GM12872 (cell line): ENCODE results near the gene CAPN12.

Experiments
- TF ChIP-seq, protein P1 (sequence below): IDR thresholded peaks from 3 replicates; pipeline ENCODE4 v1.5.1; 2011; ENCODE audit warnings: low read depth, mild to moderate bottlenecking, low read length, moderate library complexity; ENCODE audit not compliant: insufficient read depth

The CAPN12 gene

DNA sequence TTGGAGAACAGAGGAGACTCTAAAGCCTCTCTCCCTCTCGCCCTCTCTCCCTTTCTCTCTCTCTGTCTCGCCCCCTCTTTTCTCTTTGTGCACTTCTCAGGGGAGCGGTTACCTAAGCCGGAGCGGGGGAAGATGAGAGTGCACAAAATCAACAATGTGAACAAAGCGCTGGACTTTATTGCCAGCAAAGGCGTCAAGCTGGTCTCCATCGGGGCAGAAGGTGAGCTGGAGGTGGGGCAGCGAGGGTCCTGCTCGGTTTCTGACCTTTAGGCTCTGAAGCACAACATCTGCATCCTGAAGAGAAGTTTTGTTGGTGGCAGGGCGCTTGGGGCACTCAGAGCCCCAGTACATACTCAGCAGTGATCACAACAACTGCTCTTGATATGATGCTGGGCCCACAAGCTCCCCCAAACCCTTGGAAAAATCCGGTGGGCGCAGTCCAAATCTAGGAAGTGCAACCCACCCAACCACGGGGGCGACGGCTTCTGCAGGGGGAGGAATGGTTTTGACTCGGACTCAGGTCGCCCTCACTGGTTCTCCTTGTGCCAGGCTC is 43.3 kb downstream of the CAPN12 start:
- TF ChIP-seq, protein P1, sequence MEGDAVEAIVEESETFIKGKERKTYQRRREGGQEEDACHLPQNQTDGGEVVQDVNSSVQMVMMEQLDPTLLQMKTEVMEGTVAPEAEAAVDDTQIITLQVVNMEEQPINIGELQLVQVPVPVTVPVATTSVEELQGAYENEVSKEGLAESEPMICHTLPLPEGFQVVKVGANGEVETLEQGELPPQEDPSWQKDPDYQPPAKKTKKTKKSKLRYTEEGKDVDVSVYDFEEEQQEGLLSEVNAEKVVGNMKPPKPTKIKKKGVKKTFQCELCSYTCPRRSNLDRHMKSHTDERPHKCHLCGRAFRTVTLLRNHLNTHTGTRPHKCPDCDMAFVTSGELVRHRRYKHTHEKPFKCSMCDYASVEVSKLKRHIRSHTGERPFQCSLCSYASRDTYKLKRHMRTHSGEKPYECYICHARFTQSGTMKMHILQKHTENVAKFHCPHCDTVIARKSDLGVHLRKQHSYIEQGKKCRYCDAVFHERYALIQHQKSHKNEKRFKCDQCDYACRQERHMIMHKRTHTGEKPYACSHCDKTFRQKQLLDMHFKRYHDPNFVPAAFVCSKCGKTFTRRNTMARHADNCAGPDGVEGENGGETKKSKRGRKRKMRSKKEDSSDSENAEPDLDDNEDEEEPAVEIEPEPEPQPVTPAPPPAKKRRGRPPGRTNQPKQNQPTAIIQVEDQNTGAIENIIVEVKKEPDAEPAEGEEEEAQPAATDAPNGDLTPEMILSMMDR: no peak

DNA sequence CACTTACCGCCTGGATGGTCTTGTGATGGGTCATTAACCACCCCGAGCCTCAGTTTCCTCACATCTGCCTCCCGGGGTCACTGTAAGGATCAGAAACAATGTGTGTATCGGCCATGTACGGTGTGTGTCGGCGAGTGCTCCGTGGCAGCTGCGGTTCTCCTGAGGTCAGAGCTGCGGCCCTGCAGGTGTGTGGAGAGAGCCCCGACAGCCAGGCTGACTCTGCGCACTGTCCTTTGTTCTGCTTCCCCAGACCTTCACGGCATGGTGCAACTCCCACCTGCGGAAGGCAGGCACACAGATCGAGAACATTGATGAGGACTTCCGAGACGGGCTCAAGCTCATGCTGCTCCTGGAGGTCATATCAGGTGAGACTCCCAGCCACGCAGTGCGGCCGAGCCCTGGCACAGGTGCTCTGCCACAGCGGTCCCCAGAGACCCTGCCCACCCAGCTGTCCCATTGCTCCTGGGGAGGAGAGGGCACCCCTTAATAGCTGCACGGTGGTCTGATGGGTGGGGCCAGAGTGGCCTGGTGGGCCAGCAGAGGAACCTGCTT is 43.8 kb downstream of the CAPN12 start:
- TF ChIP-seq, protein P1: no peak

DNA sequence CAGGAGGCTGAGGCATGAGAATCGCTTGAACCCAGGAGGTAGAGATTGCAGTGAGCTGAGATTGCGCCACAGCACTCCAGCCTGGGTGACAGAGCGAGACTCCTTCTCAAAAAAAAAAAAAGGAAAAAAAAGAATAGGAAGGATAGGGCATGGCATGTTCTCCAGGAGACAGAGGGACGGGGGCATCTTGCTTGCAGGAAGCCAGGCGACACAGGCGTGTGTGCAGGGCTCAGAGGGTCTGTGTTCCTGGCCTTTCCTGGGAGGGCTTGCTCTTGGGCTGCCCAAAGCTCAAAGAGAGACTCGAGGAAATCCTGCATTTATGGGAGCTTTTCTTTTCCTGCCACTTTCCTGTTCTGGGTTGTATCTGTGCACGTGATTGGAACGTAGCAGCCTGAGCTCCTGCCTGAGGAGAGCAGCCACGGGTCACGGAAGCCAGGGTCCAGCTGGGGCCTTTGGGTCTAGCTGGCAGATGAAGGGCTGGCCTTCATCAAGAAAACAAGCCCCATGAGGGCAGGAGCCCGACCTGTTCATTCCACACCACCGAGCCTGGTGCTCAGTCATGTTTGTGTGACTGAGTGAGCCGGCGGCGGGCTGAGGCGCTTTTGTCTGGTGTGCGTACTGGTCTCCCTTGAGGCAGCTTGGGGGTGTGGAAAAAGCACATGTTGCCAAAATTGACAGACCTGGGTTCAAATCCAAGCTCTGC is 44.5 kb downstream of the CAPN12 start:
- TF ChIP-seq, protein P1: no peak

DNA sequence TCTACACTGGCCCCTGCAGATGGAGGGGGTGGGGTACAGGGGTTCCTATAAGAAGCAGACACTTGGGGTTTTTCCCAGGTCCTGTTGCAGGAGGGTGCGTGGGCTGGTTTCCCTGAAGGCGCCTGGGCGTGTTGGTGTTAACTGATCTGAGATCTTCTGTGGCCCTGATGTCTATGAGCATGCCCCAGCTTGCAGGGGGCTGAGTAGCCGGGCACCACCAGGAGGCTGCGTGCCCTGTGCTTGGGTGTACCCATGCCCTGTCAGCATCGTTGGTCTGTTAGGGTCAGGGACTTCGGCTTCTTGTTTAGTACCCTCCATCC is 45.3 kb downstream of the CAPN12 start:
- TF ChIP-seq, protein P1: no peak

DNA sequence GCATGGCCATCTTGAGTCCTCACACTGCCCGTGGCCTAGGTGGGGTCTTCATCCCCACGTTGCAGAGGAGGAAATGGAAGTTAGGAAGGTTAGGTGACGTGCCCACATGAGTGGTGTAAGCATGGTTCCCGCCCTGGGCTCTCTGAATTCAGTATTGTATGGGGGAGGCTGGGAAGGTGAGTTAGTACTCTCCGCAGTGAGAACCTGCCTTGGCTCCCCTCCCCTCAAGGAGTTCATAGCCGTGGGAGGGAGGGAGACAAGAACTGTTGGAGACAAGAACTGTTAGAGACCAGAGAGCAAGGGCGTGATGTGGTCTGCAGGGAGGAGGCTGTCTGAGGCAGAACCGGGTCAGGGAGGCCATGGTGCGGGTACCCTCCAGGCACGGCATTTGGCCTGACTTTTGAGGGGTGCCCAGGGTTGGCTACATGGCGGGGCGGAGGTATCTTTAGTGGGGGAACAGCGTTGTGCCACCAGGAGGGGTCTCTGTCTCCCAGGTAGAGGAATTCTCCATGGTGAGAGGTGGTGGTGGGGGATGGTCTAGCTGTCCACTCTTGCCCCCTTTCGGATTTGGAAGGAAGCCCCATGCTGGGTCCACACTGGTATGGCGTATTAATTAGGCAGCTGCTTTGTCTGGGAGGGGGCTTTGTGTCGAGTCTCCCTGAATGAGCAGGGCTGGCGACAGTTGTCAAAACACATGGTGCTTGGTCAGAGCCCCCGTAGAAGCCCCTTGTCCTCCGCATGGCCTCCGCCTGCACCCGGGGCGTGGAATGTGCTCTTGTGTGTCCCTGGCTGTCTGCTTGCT is 45.8 kb downstream of the CAPN12 start:
- TF ChIP-seq, protein P1: no peak

DNA sequence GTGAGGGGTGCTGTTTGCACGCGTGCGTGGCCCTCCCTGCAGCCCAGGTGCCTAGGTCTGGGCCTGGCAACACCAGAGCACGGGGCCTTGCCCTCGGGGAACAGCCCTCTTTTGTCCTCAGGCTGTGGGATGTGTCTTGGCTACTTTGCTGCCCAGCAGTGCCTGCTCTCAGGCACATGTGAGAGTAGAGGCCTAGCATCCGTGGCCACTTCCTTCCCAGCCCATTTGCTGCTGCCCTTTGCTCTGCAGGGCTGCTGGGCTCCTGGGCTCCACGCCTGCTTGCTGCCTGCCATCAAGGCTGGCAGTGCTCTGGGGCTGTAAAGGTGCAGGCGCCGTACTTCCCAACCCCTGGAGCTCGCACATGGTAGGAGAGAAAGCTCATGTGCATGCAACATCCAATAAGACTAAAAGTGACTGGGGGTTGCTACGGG is 46.6 kb downstream of the CAPN12 start:
- TF ChIP-seq, protein P1: no peak

DNA sequence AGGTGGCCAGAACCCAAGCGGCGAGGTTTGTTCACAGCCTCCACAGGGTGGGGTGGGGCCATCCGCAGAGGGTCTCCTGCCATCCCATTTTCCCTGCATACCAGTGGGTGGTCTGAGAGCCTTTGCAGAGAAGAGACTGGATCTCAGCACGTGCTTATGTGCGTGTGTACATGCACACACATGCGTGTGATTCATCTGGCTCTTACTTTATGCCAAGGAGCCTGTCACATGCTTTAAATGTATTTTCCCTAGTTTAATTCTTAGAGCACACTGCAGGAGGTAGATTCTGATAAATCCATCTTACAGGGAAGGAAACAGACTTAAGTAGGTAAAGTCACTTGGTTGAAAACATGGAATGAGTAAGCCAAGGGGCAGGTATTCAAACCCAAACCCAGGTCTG is 47.1 kb downstream of the CAPN12 start:
- TF ChIP-seq, protein P1: no peak
